Stomach (tissue), 4 donors: ENCODE measurements around the gene CYP2A7.
"Not testable (repeated sequence)": the region's sequence is repeated elsewhere in the genome, so short reads cannot be mapped to it uniquely, and the experiment has no call there.

Experiments
- CTCF ChIP-seq, 7 experiments: fragments of 450-650 bp in 4 of 7; fragments of 200-600 bp in 3 of 7; sonication (generic) in 3 of 7; IDR thresholded peaks; one replicate each; pipeline ENCODE4 v1.5.1; 2016 to 2019; ENCODE audit warnings: antibody characterized with exemption in 7 of 7, control low read depth in 2 of 7, mild to moderate bottlenecking in 1 of 7
- POLR2A ChIP-seq, 4 donors: fragments of 450-650 bp; IDR thresholded peaks; one replicate each; pipeline ENCODE4 v1.6.1; 2016; ENCODE audit warnings: antibody characterized with exemption in 4 of 4, control low read depth in 2 of 4, mild to moderate bottlenecking in 1 of 4, moderate library complexity in 1 of 4
- POLR2AphosphoS5 ChIP-seq, 3 donors: sonication (generic); formaldehyde crosslinking; IDR thresholded peaks; one replicate each; pipeline ENCODE4 v1.6.1; 2016; ENCODE audit warnings: antibody characterized with exemption in 3 of 3

GRCh38 chr19:40922237-40923160 is 40.5 kb upstream of the CYP2A7 start:
- not testable (repeated sequence) for TF ChIP-seq CTCF, POLR2A, POLR2AphosphoS5 (IDR thresholded peaks at IDR 0.05)
